ENCODE data around the gene ZNF81. TPM values are rescaled to one million over a fixed set of nuclear protein-coding genes. Genes with fewer than 3 reads are reported as not detected.

The ZNF81 gene
- total and polyA plus RNA-seq, 2 of the 4 experiments (the other 2 are of a cell fraction): 2.1 to 4.5 TPM

GRCh38 chrX:47814851-47815250 is 21.9 kb upstream of the ZNF81 start:
- Histone ChIP-seq H4K91ac (ENCODE audit: insufficient read depth, low read depth, low read length) (no peak overlapping the region), H2BK120ac (ENCODE audit: low read depth, low read length) (no peak overlapping the region), H2AK9ac (replicated peaks; ENCODE audit: low read depth, low read length, poor library complexity) (no peak overlapping the region), H3K18ac (ENCODE audit: low read depth, low read length) (no peak overlapping the region), H3K27me3 (ENCODE audit: control insufficient read depth, insufficient read depth, low read length) (no peaks in the 10 kb centered on the region; the same call in none of the 2 replicates), H2BK20ac (ENCODE audit: low read depth, low read length) (no peak overlapping the region), H3K36me3 (ENCODE audit: control insufficient read depth, insufficient read depth, low read length) (no peaks in the 10 kb centered on the region), H4K5ac (ENCODE audit: low read depth, low read length) (no peak overlapping the region), H3K9me3 (ENCODE audit: control insufficient read depth, insufficient read depth, low read length) (no peaks in the 10 kb centered on the region), H3K4ac (ENCODE audit: low read depth, low read length) (no peak overlapping the region), H3K4me1 (ENCODE audit: control insufficient read depth, insufficient read depth, low read length) (peaks cover 4% of the 10 kb centered on the region; the same call in 1 of the 2 replicates), H3K27ac (ENCODE audit: insufficient read depth, low read length) (no peak overlapping the region), H2AK5ac (ENCODE audit: low read depth, low read length) (no peak overlapping the region), H3K4me2 (ENCODE audit: low read depth, low read length) (no peak overlapping the region), H4K20me1 (ENCODE audit: insufficient read depth, low read length) (no peaks in the 10 kb centered on the region), H3K23ac (ENCODE audit: low read depth, low read length) (no peak overlapping the region), H2BK5ac (ENCODE audit: low read depth, low read length, poor library complexity, severe bottlenecking) (no peak overlapping the region), H3K14ac (replicated peaks; ENCODE audit: low read depth, low read length) (no peak overlapping the region), H3K79me1 (ENCODE audit: low read depth in 1 of 2, low read length in 2 of 2) (no peaks in the 10 kb centered on the region), H3K56ac (ENCODE audit: extremely low read depth, insufficient read depth, low read length) (no peak overlapping the region), H3K9me1 (ENCODE audit: insufficient read depth, low read length) (no peaks in the 10 kb centered on the region), H2BK15ac (ENCODE audit: low read depth, low read length) (no peak overlapping the region), H2AFZ (replicated peaks; ENCODE audit: low read length, poor library complexity) (no peak overlapping the region), H3K9ac (ENCODE audit: low read depth, low read length) (no peak overlapping the region), H3K4me3 (ENCODE audit: insufficient read depth, low read depth, low read length) (no peak overlapping the region), H4K8ac (ENCODE audit: low read depth in 2 of 2, low read length in 2 of 2) (no peak overlapping the region)
- DNase-seq (no peak), ATAC-seq (ENCODE audit: low read depth) (peak; percentile 35; the same call in 1 of the 2 replicates)
- WGBS, 2 experiments (ENCODE audit: extremely low coverage in 2 of 2, insufficient read length in 1 of 2): no CpG with 5 or more reads among the region's 1 CpG
- no peak for TF ChIP-seq CHD1 (IDR thresholded peaks at IDR 0.05; ENCODE audit: low read depth, low read length)
- TF ChIP-seq ELK1 (IDR thresholded peaks at IDR 0.05; ENCODE audit: borderline replicate concordance, low read depth, low read length): no peak
- no peak for TF ChIP-seq FOS (IDR thresholded peaks at IDR 0.05; ENCODE audit: low read depth, low read length)
- TF ChIP-seq RFX5 (IDR thresholded peaks at IDR 0.05; ENCODE audit: low read depth, low read length): no peak
- in situ Hi-C loops (cut with MboI; ENCODE audit: low sequenced_read_pairs) (no loop called here), dilution Hi-C loops (cut with HindIII; ENCODE audit: low sequenced_read_pairs, unreplicated experiment) (no loop called here), intact Hi-C loops (cut with micrococcal nuclease) (no loop called here)
- CTCF ChIA-PET: interaction anchor here (0.6 kb wide), 1 partner anchor 31 kb away, joined by 3 read pairs; no protein-coding TSS in a partner anchor
- BruUV-seq (replicated peaks): no TSS peak
- POLR2A ChIA-PET (ENCODE audit: unreplicated experiment): no interaction called here
